Left lung (tissue), 10 donors: Measurements from ENCODE around the gene GPC6. TPM values are rescaled to one million over a fixed set of nuclear protein-coding genes. Genes with fewer than 3 reads are reported as not detected.

Experiments used
- ATAC-seq: fragments of 200-7000 bp; cut with Tn5 transposase; one replicate; pipeline ENCODE4 v1.9.1; 2020; ENCODE audit warnings: moderate library complexity
- DNase-seq, 4 donors: peaks; one replicate each; pipeline ENCODE4 v3.0.0-alpha.2; 2013 to 2020
- H3K27ac ChIP-seq, 2 donors: fragments of 200-600 bp; sonication (generic) in 1 of 2; one replicate each; pipeline versions ENCODE4 v1.5.0 to v1.8.0; 2020 to 2021
- H3K27me3 ChIP-seq, 2 donors: fragments of 200-600 bp; sonication (generic) in 1 of 2; one replicate each; pipeline versions ENCODE4 v1.5.0 to v1.8.0; 2020 to 2021
- H3K36me3 ChIP-seq, 2 donors: fragments of 200-600 bp; sonication (generic) in 1 of 2; one replicate each; pipeline versions ENCODE4 v1.5.0 to v1.8.0; 2020 to 2021
- H3K4me1 ChIP-seq, 2 donors: fragments of 200-600 bp; one replicate each; pipeline ENCODE4 v1.8.0; 2021
- H3K4me3 ChIP-seq, 2 donors: fragments of 200-600 bp; sonication (generic) in 1 of 2; one replicate each; pipeline versions ENCODE4 v1.5.0 to v1.8.0; 2020 to 2021; ENCODE audit warnings: mild to moderate bottlenecking in 1 of 2
- H3K9me3 ChIP-seq, 2 donors: fragments of 200-600 bp; sonication (generic) in 1 of 2; one replicate each; pipeline versions ENCODE4 v1.5.0 to v1.8.0; 2020 to 2021
- CTCF ChIP-seq, 2 donors: fragments of 200-600 bp; sonication (generic) in 1 of 2; IDR thresholded peaks; one replicate each; pipeline versions ENCODE4 v1.5.0 to v1.8.0; 2021; ENCODE audit warnings: antibody characterized with exemption in 2 of 2
- intact Hi-C, 2 donors: fragments of 100-400 bp; cut with DNase I; formaldehyde crosslinking; loops; one replicate each; pipeline versions ENCODE4 v1.11.2 to v1.14.2; 2022
- polyA plus RNA-seq, 6 donors: library from polyadenylated mRNA; unstranded; fragments of 120-200 nt; gene quantifications; one replicate each; pipeline ENCODE4 v1.2.1, GENCODE V29; 2013; ENCODE audit not compliant: insufficient read length in 6 of 6
- total RNA-seq, 2 donors: library from RNA; stranded (reverse); fragmentation: NEBNext Ultra II Directional; extraction: Animal tissue kit (Norgen Biotek cat#: 25700); gene quantifications; one replicate each; pipeline ENCODE4 v1.2.1, GENCODE V29; 2021
- donor health status: DM: no; HTN: yes; CAD: no.
- donor health status: DM: no; HTN: no; CAD: no.

Gene GPC6
- total and polyA plus RNA-seq, 8 donors: 9.6 to 25.8 (median 21.1) TPM

GRCh38 chr13:94109715-94110374 is 883.2 kb downstream of the GPC6 start:
- intact Hi-C loops: no loop called here
- Histone ChIP-seq H3K27ac (no peak overlapping the region), H3K27me3 (no peaks in the 10 kb centered on the region), H3K9me3 (peaks cover 0 to 5% of the 10 kb centered on the region in 2 donors), H3K4me1 (no peaks in the 10 kb centered on the region), H3K4me3 (no peak overlapping the region), H3K36me3 (no peaks in the 10 kb centered on the region)
- TF ChIP-seq CTCF (IDR thresholded peaks at IDR 0.05): no peak
- ATAC-seq (no peak), DNase-seq (no peak)

GRCh38 chr13:94112227-94112626 is 885.6 kb downstream of the GPC6 start:
- DNase-seq (no peak), ATAC-seq (peak; percentile 55)
- no peaks in the 10 kb centered on the region for H3K27me3 ChIP-seq
- H3K4me1 ChIP-seq: no peaks in the 10 kb centered on the region
- H3K4me3 ChIP-seq: no peak overlapping the region
- no peaks in the 10 kb centered on the region for H3K36me3 ChIP-seq
- intact Hi-C loops: no loop called here
- peaks cover 0 to 5% of the 10 kb centered on the region in 2 donors for H3K9me3 ChIP-seq
- TF ChIP-seq CTCF (IDR thresholded peaks at IDR 0.05): no peak
- no peak overlapping the region for H3K27ac ChIP-seq

- H3K9me3 ChIP-seq: peaks cover 0 to 5% of the 10 kb centered on the region in 2 donors
Measured at GRCh38 chr13:94112731-94113130, 886.1 kb downstream of the GPC6 start.

GRCh38 chr13:94113245-94113644 is 886.6 kb downstream of the GPC6 start:
- DNase-seq (no peak), ATAC-seq (no peak)
- Histone ChIP-seq H3K27me3 (no peaks in the 10 kb centered on the region), H3K4me3 (no peak overlapping the region), H3K4me1 (no peaks in the 10 kb centered on the region), H3K36me3 (no peaks in the 10 kb centered on the region), H3K27ac (no peak overlapping the region), H3K9me3 (no peaks in the 10 kb centered on the region)
- no peak for TF ChIP-seq CTCF (IDR thresholded peaks at IDR 0.05)
- intact Hi-C loops: no loop called here

More at GRCh38 chr13:94112731-94113130, 886.1 kb downstream of the GPC6 start:
- Histone ChIP-seq H3K4me1 (no peaks in the 10 kb centered on the region), H3K27ac (no peak overlapping the region), H3K27me3 (no peaks in the 10 kb centered on the region), H3K4me3 (no peak overlapping the region), H3K36me3 (no peaks in the 10 kb centered on the region)
- DNase-seq (no peak), ATAC-seq (no peak)
- TF ChIP-seq CTCF (IDR thresholded peaks at IDR 0.05): no peak
- intact Hi-C loops: no loop called here

GRCh38 chr13:94114166-94114565 is 887.6 kb downstream of the GPC6 start:
- H3K4me3 ChIP-seq: no peak overlapping the region
- H3K27me3 ChIP-seq: no peaks in the 10 kb centered on the region
- no peaks in the 10 kb centered on the region for H3K9me3 ChIP-seq
- H3K36me3 ChIP-seq: no peaks in the 10 kb centered on the region
- no peaks in the 10 kb centered on the region for H3K4me1 ChIP-seq
- ATAC-seq (no peak), DNase-seq (no peak)
- TF ChIP-seq CTCF (IDR thresholded peaks at IDR 0.05): no peak
- no peak overlapping the region for H3K27ac ChIP-seq
- intact Hi-C loops: no loop called here
